Left ventricle myocardium inferior (tissue), 1 donor: ENCODE measurements around the gene SLC6A19. TPM values are rescaled to one million over a fixed set of nuclear protein-coding genes. Genes with fewer than 3 reads are reported as not detected.

ENCODE experiments used
- DNase-seq: peaks from one replicate; pipeline ENCODE4 v3.0.0-alpha.2; 2020
- H3K27ac ChIP-seq: fragments of 200-600 bp; replicated peaks from 2 replicates; pipeline ENCODE4 v1.8.0; 2021
- H3K27me3 ChIP-seq: fragments of 200-600 bp; 2 replicates; pipeline ENCODE4 v1.8.0; 2021; ENCODE audit warnings: low read depth
- H3K36me3 ChIP-seq: fragments of 200-600 bp; 2 replicates; pipeline ENCODE4 v1.8.0; 2021
- H3K4me1 ChIP-seq: fragments of 200-600 bp; 2 replicates; pipeline ENCODE4 v1.8.0; 2021
- H3K4me3 ChIP-seq: fragments of 200-600 bp; 2 replicates; pipeline ENCODE4 v1.8.0; 2021; ENCODE audit warnings: mild to moderate bottlenecking, moderate library complexity
- H3K9me3 ChIP-seq: fragments of 200-600 bp; replicated peaks from 2 replicates; pipeline ENCODE4 v1.8.0; 2021
- CTCF ChIP-seq: fragments of 200-600 bp; IDR thresholded peaks from 2 replicates; pipeline ENCODE4 v1.8.0; 2021; ENCODE audit warnings: antibody characterized with exemption, mild to moderate bottlenecking, borderline replicate concordance
- intact Hi-C: fragments of 100-400 bp; cut with micrococcal nuclease; formaldehyde crosslinking; loops from one replicate; pipeline ENCODE4 v1.11.0; 2022
- total RNA-seq: library from RNA; stranded (reverse); fragmentation: NEBNext Ultra II Directional; extraction: Animal tissue kit (Norgen Biotek cat#: 25700); gene quantifications from one replicate; pipeline ENCODE4 v1.2.1, GENCODE V29; 2021
- donor health status: DM: no; HTN: yes; CAD: no; lungs with severe emphysema.

The SLC6A19 gene
- total RNA-seq, 1 donor from 2014 or later, result not detected

GRCh38 chr5:1159774-1160406, 41.5 kb upstream of the SLC6A19 start:
- DNase-seq, result no peak
- Histone ChIP-seq H3K9me3 (peaks cover 3% of the 10 kb centered on the region), H3K27me3 (peaks cover 23% of the 10 kb centered on the region), H3K4me3 (no peak overlapping the region), H3K27ac (no peak overlapping the region), H3K36me3 (no peaks in the 10 kb centered on the region), H3K4me1 (peaks cover 24% of the 10 kb centered on the region)
- intact Hi-C loops, result no loop called here
- no peak for TF ChIP-seq CTCF

GRCh38 chr5:1161108-1161832, 40.1 kb upstream of the SLC6A19 start:
- Histone ChIP-seq H3K27ac (peak overlapping the region; percentile 30), H3K9me3 (peaks cover 3% of the 10 kb centered on the region), H3K4me3 (no peak overlapping the region), H3K4me1 (peaks cover 12% of the 10 kb centered on the region), H3K27me3 (peaks cover 9% of the 10 kb centered on the region), H3K36me3 (no peaks in the 10 kb centered on the region)
- intact Hi-C loops, result no loop called here
- DNase-seq, result no peak
- no peak for TF ChIP-seq CTCF

- peaks cover 4% of the 10 kb centered on the region for H3K27me3 ChIP-seq
- TF ChIP-seq CTCF, result no peak
- H3K9me3 ChIP-seq, result no peaks in the 10 kb centered on the region
- intact Hi-C loops, result no loop called here
- no peak overlapping the region for H3K4me3 ChIP-seq
- peak overlapping the region; percentile 30 for H3K27ac ChIP-seq
- no peaks in the 10 kb centered on the region for H3K36me3 ChIP-seq
- peaks cover 12% of the 10 kb centered on the region for H3K4me1 ChIP-seq
- DNase-seq, result peak; percentile 86
Measured at GRCh38 chr5:1161833-1162229, 39.6 kb upstream of the SLC6A19 start.

- DNase-seq, result no peak
- Histone ChIP-seq H3K36me3 (no peaks in the 10 kb centered on the region), H3K27ac (no peak overlapping the region), H3K27me3 (no peaks in the 10 kb centered on the region), H3K4me3 (no peak overlapping the region), H3K4me1 (peaks cover 12% of the 10 kb centered on the region), H3K9me3 (no peaks in the 10 kb centered on the region)
- intact Hi-C loops, result no loop called here
- no peak for TF ChIP-seq CTCF
Measured at GRCh38 chr5:1162276-1162675, 39.1 kb upstream of the SLC6A19 start.

- no peak overlapping the region for H3K27ac ChIP-seq
- DNase-seq, result no peak
- no peak for TF ChIP-seq CTCF
- no peaks in the 10 kb centered on the region for H3K27me3 ChIP-seq
- intact Hi-C loops, result no loop called here
- no peak overlapping the region for H3K4me3 ChIP-seq
- H3K36me3 ChIP-seq, result no peaks in the 10 kb centered on the region
- H3K4me1 ChIP-seq, result peaks cover 16% of the 10 kb centered on the region
- H3K9me3 ChIP-seq, result no peaks in the 10 kb centered on the region
Measured at GRCh38 chr5:1162751-1163150, 38.6 kb upstream of the SLC6A19 start.
